HL-60 (cell line): ENCODE measurements around the gene IMPG2.

Experiments used
- CTCF ChIP-seq: IDR thresholded peaks from one replicate; pipeline ENCODE4 v1.5.1; 2011; ENCODE audit warnings: low read length, control low read depth, inconsistent platforms; ENCODE audit not compliant: insufficient read depth
- GABPA ChIP-seq: IDR thresholded peaks from 2 replicates; pipeline ENCODE4 v1.6.1; 2012; ENCODE audit warnings: low read depth
- POLR2AphosphoS5 ChIP-seq: IDR thresholded peaks from 2 replicates; pipeline ENCODE4 v1.6.1; 2012; ENCODE audit warnings: low read depth
- REST ChIP-seq: IDR thresholded peaks from 2 replicates; pipeline ENCODE4 v1.6.1; 2012; ENCODE audit warnings: low read depth; ENCODE audit not compliant: insufficient replicate concordance
- SPI1 ChIP-seq: IDR thresholded peaks from 2 replicates; pipeline ENCODE4 v1.6.1; 2012; ENCODE audit warnings: low read depth, mild to moderate bottlenecking, borderline replicate concordance

DNA sequence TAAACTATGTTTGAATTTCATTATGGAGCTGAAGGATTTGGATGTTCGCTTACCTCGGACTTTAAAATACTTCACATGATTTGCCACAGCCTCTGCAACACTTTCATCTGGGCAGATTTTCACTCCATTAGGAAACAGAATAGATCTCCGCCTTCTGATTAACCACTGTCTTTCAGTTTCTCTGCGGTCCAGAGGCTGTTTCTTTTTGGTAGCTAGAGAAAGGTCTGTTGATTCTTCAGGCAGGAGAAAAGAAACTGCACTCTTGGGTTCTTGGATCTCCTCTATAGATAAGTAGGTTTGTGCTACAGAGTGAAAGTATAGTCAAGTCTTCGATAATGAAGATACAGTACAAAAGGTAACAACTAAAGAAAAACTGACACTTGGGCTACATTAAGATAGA lies 844 bp downstream of the IMPG2 start:
- TF ChIP-seq CTCF (no peak), REST (no peak), GABPA (no peak), POLR2AphosphoS5 (no peak), SPI1 (no peak)
